Measurements from ENCODE around the gene PTPRC. TPM values are rescaled to one million over a fixed set of nuclear protein-coding genes. Genes with fewer than 3 reads are reported as not detected.

The PTPRC gene
- total RNA-seq, 1 donor from 2014 or later, result not detected

DNA sequence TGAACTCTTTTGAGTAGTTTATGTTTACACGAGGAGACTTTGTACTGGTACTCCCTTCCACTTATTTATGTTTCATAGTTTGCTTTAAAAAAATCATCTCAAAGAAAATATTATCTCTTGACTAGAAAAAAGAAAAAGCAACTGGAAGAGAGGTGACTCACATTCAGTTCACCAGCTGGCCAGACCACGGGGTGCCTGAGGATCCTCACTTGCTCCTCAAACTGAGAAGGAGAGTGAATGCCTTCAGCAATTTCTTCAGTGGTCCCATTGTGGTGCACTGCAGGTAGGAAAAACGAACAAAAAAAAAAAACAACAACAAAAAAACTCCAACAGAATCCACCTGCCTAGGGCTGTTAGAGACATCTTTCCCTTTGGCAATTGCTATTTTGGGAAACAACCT lies 102.9 kb downstream of the PTPRC start:
- peaks cover 23% of the 10 kb centered on the region for H3K9me3 Mint-ChIP-seq
- no peak for DNase-seq (ENCODE audit: low spot score in 2 of 2, unreplicated experiment in 2 of 2)
- H3K36me3 Mint-ChIP-seq, result no peaks in the 10 kb centered on the region
- no peaks in the 10 kb centered on the region for H3K27me3 Mint-ChIP-seq (ENCODE audit: low read depth)
- TF ChIP-seq, protein P1, sequence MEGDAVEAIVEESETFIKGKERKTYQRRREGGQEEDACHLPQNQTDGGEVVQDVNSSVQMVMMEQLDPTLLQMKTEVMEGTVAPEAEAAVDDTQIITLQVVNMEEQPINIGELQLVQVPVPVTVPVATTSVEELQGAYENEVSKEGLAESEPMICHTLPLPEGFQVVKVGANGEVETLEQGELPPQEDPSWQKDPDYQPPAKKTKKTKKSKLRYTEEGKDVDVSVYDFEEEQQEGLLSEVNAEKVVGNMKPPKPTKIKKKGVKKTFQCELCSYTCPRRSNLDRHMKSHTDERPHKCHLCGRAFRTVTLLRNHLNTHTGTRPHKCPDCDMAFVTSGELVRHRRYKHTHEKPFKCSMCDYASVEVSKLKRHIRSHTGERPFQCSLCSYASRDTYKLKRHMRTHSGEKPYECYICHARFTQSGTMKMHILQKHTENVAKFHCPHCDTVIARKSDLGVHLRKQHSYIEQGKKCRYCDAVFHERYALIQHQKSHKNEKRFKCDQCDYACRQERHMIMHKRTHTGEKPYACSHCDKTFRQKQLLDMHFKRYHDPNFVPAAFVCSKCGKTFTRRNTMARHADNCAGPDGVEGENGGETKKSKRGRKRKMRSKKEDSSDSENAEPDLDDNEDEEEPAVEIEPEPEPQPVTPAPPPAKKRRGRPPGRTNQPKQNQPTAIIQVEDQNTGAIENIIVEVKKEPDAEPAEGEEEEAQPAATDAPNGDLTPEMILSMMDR (IDR thresholded peaks at IDR 0.05; ENCODE audit: unreplicated experiment), result no peak
- H3K27ac Mint-ChIP-seq, result no peak overlapping the region
- H3K4me1 Mint-ChIP-seq, result no peaks in the 10 kb centered on the region
- H3K4me3 Mint-ChIP-seq, result no peak overlapping the region

DNA sequence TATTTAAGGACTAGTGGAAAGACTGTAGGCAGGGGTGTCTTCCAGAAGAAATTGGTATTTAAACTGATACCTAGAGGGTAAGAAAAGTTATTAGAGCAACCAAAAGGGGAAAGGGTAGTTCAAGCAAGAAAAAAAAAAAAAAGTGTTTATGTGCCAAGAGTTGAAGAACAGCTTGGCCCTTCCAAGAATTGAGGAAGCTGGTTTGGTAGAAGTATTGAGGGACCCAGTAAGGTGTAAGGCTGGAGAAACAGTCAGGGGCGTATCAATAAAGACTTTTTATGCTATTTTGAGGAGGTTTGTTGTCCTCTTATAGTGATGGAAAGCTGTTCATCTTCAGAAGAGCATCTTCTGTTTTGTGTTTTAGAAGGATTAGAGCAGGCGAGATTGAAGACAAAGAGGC lies 108.3 kb downstream of the PTPRC start:
- H3K4me3 Mint-ChIP-seq, result no peak overlapping the region
- DNase-seq (ENCODE audit: low spot score in 2 of 2, unreplicated experiment in 2 of 2), result no peak
- no peaks in the 10 kb centered on the region for H3K36me3 Mint-ChIP-seq
- peaks cover 4% of the 10 kb centered on the region for H3K27me3 Mint-ChIP-seq (ENCODE audit: low read depth)
- no peak overlapping the region for H3K27ac Mint-ChIP-seq
- TF ChIP-seq, protein P1 (IDR thresholded peaks at IDR 0.05; ENCODE audit: unreplicated experiment), result no peak
- peaks cover 3% of the 10 kb centered on the region for H3K4me1 Mint-ChIP-seq
- no peaks in the 10 kb centered on the region for H3K9me3 Mint-ChIP-seq

DNA sequence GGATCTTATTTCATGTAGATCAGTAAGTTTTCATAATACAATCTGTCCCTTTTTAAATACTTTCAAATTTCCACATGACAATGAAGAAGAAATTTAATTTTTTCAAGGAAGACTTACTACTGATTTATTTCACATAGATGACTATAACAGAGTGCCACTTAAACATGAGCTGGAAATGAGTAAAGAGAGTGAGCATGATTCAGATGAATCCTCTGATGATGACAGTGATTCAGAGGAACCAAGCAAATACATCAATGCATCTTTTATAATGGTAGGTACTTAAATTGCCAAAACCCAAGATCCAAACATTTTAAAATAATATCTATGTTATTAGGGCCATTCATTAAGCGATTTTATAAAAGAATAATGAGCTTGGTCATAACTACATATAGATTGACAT lies 110.4 kb downstream of the PTPRC start:
- Mint-ChIP-seq H3K9me3 (no peaks in the 10 kb centered on the region), H3K4me1 (peaks cover 4% of the 10 kb centered on the region), H3K27me3 (ENCODE audit: low read depth) (peaks cover 4% of the 10 kb centered on the region), H3K36me3 (no peaks in the 10 kb centered on the region), H3K4me3 (no peak overlapping the region), H3K27ac (no peak overlapping the region)
- no peak for DNase-seq (ENCODE audit: low spot score in 2 of 2, unreplicated experiment in 2 of 2)
- TF ChIP-seq, protein P1 (IDR thresholded peaks at IDR 0.05; ENCODE audit: unreplicated experiment), result no peak

DNA sequence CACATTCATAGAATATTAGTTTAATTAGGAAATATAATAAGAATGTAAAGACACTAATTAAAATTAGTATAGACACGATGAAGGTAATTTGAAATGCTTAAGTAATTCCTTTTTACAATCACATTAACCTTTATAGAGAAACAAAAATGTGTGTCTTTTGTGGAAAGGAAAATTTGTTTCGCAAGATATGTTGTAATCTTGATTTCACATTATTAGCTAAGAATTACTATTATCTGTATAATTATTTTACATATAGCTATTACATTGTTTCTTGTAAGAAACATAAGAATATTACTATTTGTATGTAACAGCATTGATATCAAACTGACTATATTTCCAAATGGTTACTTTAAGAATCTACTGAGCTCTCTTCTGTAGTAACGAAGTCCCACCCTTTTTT lies 111.2 kb downstream of the PTPRC start:
- no peak overlapping the region for H3K27ac Mint-ChIP-seq
- no peak for DNase-seq (ENCODE audit: low spot score in 2 of 2, unreplicated experiment in 2 of 2)
- peaks cover 4% of the 10 kb centered on the region for H3K4me1 Mint-ChIP-seq
- no peak overlapping the region for H3K4me3 Mint-ChIP-seq
- H3K9me3 Mint-ChIP-seq, result no peaks in the 10 kb centered on the region
- TF ChIP-seq, protein P1 (IDR thresholded peaks at IDR 0.05; ENCODE audit: unreplicated experiment), result no peak
- H3K27me3 Mint-ChIP-seq (ENCODE audit: low read depth), result peaks cover 4% of the 10 kb centered on the region
- no peaks in the 10 kb centered on the region for H3K36me3 Mint-ChIP-seq

DNA sequence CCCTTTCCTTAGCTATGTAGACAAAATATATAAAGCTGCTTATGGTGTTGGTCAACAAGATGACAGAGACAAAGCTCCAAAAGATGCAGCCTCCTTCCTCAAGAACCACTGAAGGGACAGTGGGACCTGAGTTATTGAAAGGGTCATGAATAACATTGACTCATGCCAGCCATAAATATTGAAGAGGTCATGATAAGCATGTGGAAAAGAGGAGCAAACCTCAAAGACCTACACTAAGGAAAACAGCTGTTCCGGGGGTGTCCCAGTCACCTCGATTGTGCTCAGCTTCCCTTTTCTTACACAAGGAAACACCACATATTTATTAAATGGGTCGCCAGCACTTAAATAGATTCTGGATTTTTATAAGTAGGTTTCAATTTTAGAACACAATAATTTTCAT lies 112.9 kb downstream of the PTPRC start:
- H3K4me3 Mint-ChIP-seq, result no peak overlapping the region
- no peak for DNase-seq (ENCODE audit: low spot score in 2 of 2, unreplicated experiment in 2 of 2)
- H3K27ac Mint-ChIP-seq, result no peak overlapping the region
- TF ChIP-seq, protein P1 (IDR thresholded peaks at IDR 0.05; ENCODE audit: unreplicated experiment), result no peak
- peaks cover 4% of the 10 kb centered on the region for H3K4me1 Mint-ChIP-seq
- H3K9me3 Mint-ChIP-seq, result no peaks in the 10 kb centered on the region
- H3K36me3 Mint-ChIP-seq, result no peaks in the 10 kb centered on the region
- H3K27me3 Mint-ChIP-seq (ENCODE audit: low read depth), result peaks cover 4% of the 10 kb centered on the region

DNA sequence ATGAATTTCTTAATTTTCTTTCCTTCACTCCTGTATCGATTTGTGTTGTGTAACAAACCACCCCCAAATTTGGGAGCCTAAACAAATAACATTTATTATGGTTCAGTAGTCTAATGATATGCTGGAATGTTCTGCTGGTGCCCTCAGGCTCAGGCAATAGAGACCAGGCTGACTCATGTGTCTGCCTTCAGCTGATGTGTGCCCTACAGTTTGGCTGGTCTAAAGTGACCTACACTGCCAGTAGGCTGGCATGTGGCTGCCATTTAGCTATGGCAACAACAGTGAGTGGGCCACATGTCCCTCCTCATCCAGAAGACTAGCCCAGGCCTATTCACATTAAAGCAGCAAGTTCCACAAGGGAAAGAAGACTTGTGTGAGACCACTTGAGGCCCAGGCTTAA lies 115.8 kb downstream of the PTPRC start:
- Mint-ChIP-seq H3K4me1 (peaks cover 4% of the 10 kb centered on the region), H3K4me3 (no peak overlapping the region), H3K27ac (no peak overlapping the region), H3K9me3 (no peaks in the 10 kb centered on the region), H3K27me3 (ENCODE audit: low read depth) (peaks cover 6% of the 10 kb centered on the region), H3K36me3 (no peaks in the 10 kb centered on the region)
- DNase-seq (ENCODE audit: low spot score in 2 of 2, unreplicated experiment in 2 of 2), result no peak
- TF ChIP-seq, protein P1 (IDR thresholded peaks at IDR 0.05; ENCODE audit: unreplicated experiment), result no peak
